ENCODE measurements around the gene OR7D2. TPM values are rescaled to one million over a fixed set of nuclear protein-coding genes. Genes with fewer than 3 reads are reported as not detected.
A peak's percentile ranks its signal among the peaks of the same experiment; 100 is the strongest.
"Not testable (repeated sequence)": the region's sequence is repeated elsewhere in the genome, so short reads cannot be mapped to it uniquely, and the experiment has no call there.

Gene OR7D2
- total and polyA plus RNA-seq, 7 experiments from 2014 or later: 0.82 TPM; not detected in 6

DNA sequence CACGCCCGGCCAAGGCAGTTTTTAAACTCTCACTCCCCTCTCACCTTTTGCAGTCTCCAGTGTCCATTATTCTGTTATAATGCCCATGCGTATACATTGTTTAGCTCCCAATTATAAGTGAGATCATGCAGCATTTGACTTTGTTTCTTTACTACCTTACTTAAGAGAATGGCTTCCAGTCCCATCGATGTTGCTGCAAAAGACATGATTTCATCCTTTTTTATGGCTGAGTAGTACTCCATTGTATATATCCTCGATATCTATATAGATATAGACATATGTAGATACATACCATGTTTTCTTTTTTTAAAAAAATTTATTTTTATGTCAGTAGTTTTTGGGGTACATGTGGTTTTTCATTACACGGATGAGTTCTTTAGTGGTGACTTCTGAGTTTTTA lies 8.4 kb downstream of the OR7D2 start:
- H3K9me3 Mint-ChIP-seq: peaks cover 0 to 44% (median 24%) of the 10 kb centered on the region in 11 donors
- H3K27ac Mint-ChIP-seq: no peak overlapping the region
- no peak overlapping the region for H3K4me3 Mint-ChIP-seq
- Histone ChIP-seq H3K36me3 (ENCODE audit: control insufficient read depth in 2 of 3, insufficient read depth in 3 of 3, low read length in 3 of 3) (no peaks in the 10 kb centered on the region), H3K4me1 (ENCODE audit: control insufficient read depth in 2 of 2, insufficient read depth in 2 of 2, low read length in 2 of 2) (no peaks in the 10 kb centered on the region), H3K27ac (ENCODE audit: low read depth, low read length) (no peak overlapping the region), H3K27me3 (ENCODE audit: control insufficient read depth in 2 of 2, insufficient read depth in 2 of 2, low read length in 2 of 2) (no peaks in the 10 kb centered on the region), H3K4me3 (ENCODE audit: low read length) (no peak overlapping the region), H3K9me3 (ENCODE audit: control insufficient read depth in 2 of 3, low read length in 3 of 3) (peaks cover 0 to 8% (median 0%) of the 10 kb centered on the region in 3 experiments)
- H3K4me1 Mint-ChIP-seq: no peaks in the 10 kb centered on the region
- DNase-seq: no peak
- CTCF ChIA-PET: no interaction called here
- POLR2A ChIA-PET: no interaction called here
- H3K36me3 Mint-ChIP-seq: peaks cover 0 to 25% (median 0%) of the 10 kb centered on the region in 5 donors
- no peak for ATAC-seq
- intact Hi-C loops (cut with micrococcal nuclease): no loop called here
- H3K27me3 Mint-ChIP-seq: peaks cover 0 to 30% (median 24%) of the 10 kb centered on the region in 5 donors

DNA sequence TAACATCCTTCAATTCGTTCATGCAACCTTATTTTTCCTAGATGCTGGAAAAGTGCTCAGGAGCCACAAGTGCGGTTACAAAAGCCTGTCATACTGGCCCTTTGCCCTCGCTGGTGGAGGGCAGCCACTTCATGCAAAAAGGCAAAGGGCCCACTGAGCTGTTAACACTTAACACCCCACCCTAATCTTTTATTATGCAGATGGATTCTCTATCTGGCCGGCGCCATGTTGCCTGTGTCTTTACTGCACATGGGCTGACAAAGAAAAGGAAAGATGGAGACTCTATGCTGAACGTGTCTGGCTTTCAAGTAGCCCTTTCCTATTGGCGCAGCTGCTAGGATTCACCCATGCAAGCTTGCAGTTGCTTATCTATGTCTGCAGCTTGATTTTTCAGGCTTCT lies 10.8 kb downstream of the OR7D2 start:
- Histone ChIP-seq H3K27me3 (ENCODE audit: control insufficient read depth in 2 of 2, insufficient read depth in 2 of 2, low read length in 2 of 2) (no peaks in the 10 kb centered on the region), H3K4me3 (ENCODE audit: low read length) (no peak overlapping the region), H3K4me1 (ENCODE audit: control insufficient read depth in 2 of 2, insufficient read depth in 2 of 2, low read length in 2 of 2) (no peaks in the 10 kb centered on the region), H3K9me3 (ENCODE audit: control insufficient read depth in 2 of 3, low read length in 3 of 3) (peaks cover 0 to 8% (median 0%) of the 10 kb centered on the region in 3 experiments), H3K36me3 (ENCODE audit: control insufficient read depth in 2 of 3, insufficient read depth in 3 of 3, low read length in 3 of 3) (no peaks in the 10 kb centered on the region), H3K27ac (ENCODE audit: low read depth, low read length) (no peak overlapping the region)
- CTCF ChIA-PET: no interaction called here
- POLR2A ChIA-PET: no interaction called here
- H3K4me1 Mint-ChIP-seq: no peaks in the 10 kb centered on the region
- DNase-seq (no peak), ATAC-seq (no peak)
- intact Hi-C loops (cut with micrococcal nuclease): no loop called here
- peaks cover 0 to 25% (median 0%) of the 10 kb centered on the region in 5 donors for H3K36me3 Mint-ChIP-seq
- H3K27ac Mint-ChIP-seq: no peak overlapping the region
- no peak overlapping the region for H3K4me3 Mint-ChIP-seq
- H3K27me3 Mint-ChIP-seq: peaks cover 0 to 46% (median 36%) of the 10 kb centered on the region in 5 donors
- H3K9me3 Mint-ChIP-seq: peaks cover 0 to 52% (median 26%) of the 10 kb centered on the region in 11 donors

DNA sequence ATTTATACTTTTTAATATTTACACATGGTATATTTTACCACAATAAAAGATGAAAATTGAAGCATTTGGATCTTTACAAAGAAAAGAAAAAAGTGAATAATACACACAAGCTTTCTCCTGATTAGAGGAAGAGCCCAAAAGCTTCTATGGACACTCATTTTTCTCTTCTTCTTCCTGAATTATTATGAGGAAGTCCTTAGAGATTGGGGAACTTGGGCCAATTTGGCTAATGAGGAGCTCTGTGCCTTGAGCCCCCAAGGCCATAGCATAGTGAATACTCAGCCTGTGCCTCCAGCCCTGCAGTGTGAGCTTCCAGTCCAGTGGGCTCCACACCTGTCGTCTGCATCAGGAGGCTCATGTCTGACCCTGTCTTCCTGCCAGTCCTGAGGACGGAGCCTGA lies 19.3 kb downstream of the OR7D2 start:
- H3K27me3 ChIP-seq (ENCODE audit: control insufficient read depth in 2 of 2, insufficient read depth in 2 of 2, low read length in 2 of 2); H3K27ac ChIP-seq (ENCODE audit: low read depth, low read length); H3K4me1 ChIP-seq (ENCODE audit: control insufficient read depth in 2 of 2, insufficient read depth in 2 of 2, low read length in 2 of 2); DNase-seq; H3K36me3 ChIP-seq (ENCODE audit: control insufficient read depth in 2 of 3, insufficient read depth in 3 of 3, low read length in 3 of 3); H3K9me3 ChIP-seq (ENCODE audit: control insufficient read depth in 2 of 3, low read length in 3 of 3); H3K27ac Mint-ChIP-seq; H3K4me3 Mint-ChIP-seq; intact Hi-C loops (cut with micrococcal nuclease); H3K4me3 ChIP-seq (ENCODE audit: low read length); H3K36me3 Mint-ChIP-seq; H3K4me1 Mint-ChIP-seq; POLR2A ChIA-PET; ATAC-seq: not testable (repeated sequence)
- H3K9me3 Mint-ChIP-seq: peaks cover 0 to 13% (median 2%) of the 10 kb centered on the region in 11 donors
- CTCF ChIA-PET: interaction anchor here (1.6 kb wide), 1 partner anchor 9 kb away, joined by 5 read pairs; no protein-coding TSS in a partner anchor
- H3K27me3 Mint-ChIP-seq: peaks cover 0 to 41% (median 33%) of the 10 kb centered on the region in 5 donors

DNA sequence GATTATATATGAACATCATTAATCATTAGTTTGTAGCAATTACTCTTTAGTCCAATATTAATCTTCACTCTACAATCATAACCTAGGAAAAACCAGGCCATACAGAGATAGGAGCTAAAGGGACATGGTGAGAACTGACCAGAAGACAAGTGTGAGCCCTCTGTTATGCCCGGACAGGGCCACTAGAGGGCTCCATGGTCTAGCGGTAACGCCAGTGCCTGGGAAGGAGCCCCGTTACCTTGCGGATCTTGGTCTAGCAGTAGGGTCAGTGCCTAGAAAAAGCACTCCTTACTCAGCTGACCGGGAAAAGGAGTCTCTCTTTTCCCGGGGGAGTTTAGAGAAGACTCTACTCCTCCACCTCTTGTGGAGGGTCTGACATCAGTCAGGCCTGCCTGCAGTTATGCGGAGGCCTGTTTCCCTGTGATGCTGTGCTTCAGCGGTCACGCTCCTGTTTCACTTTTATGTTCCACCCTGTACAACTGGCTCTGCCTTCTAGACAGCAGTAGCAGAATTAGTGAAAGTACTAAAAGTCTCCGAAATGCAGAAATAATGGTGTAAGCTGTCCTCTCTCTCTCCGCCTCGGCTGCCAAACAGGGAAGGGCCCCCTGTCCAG lies 26.8 kb downstream of the OR7D2 start:
- H3K36me3 ChIP-seq (ENCODE audit: control insufficient read depth in 2 of 3, insufficient read depth in 3 of 3, low read length in 3 of 3): no peaks in the 10 kb centered on the region
- CTCF ChIA-PET: interaction anchor here (0.7 to 2.3 kb wide), 10 partner anchors 35 to 593 kb away, joined by 3 to 10 read pairs (median 4); partner anchors contain the start of gene ZNF559
- DNase-seq: peak; percentile 36 to 63 (median 53)
- H3K4me1 ChIP-seq (ENCODE audit: control insufficient read depth in 2 of 2, insufficient read depth in 2 of 2, low read length in 2 of 2): no peaks in the 10 kb centered on the region
- no peak overlapping the region for H3K4me3 ChIP-seq (ENCODE audit: low read length)
- intact Hi-C loops (cut with micrococcal nuclease): loop anchor here (1.0 to 10.0 kb wide), 8 partner anchors 69 to 591 kb away; partner anchors contain the start of genes ZNF266 (in 1 of the 2), ZNF559 (in 1 of the 2) and ZNF561 (in 1 of the 2)
- Mint-ChIP-seq H3K4me1 (peaks cover 0 to 8% (median 0%) of the 10 kb centered on the region in 7 donors), H3K9me3 (peaks cover 0 to 2% (median 0%) of the 10 kb centered on the region in 11 donors), H3K4me3 (peak overlapping the region in 9 of 10 donors; percentile 37 to 69 (median 56)), H3K27ac (no peak overlapping the region), H3K27me3 (peaks cover 0 to 22% (median 6%) of the 10 kb centered on the region in 5 donors), H3K36me3 (no peaks in the 10 kb centered on the region)
- H3K27me3 ChIP-seq (ENCODE audit: control insufficient read depth in 2 of 2, insufficient read depth in 2 of 2, low read length in 2 of 2): no peaks in the 10 kb centered on the region
- H3K27ac ChIP-seq (ENCODE audit: low read depth, low read length): no peak overlapping the region
- peak; percentile 69 for ATAC-seq
- POLR2A ChIA-PET: no interaction called here
- no peaks in the 10 kb centered on the region for H3K9me3 ChIP-seq (ENCODE audit: control insufficient read depth in 2 of 3, low read length in 3 of 3)

DNA sequence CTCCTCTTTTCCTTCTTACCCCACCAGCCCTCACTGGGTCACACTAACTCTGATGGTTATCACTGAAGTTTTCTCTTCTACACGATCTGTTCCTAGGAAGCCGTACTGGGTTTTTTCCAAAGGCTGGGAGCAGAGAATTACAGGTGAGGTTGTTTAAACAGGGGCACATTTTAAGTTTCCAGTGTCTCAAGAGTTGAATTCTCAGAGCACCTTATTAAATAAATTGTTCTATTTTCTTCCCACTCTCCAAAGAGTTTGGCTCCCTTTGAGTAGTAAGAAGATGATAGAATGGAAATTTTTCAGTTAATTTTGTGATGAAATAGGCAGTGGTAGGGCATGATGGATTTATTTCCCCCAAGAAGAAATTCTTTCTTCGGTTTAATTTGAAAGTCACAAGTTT lies 40.7 kb downstream of the OR7D2 start, which contains the start of gene OR7D4:
OR7D4 (minus strand) TSS at position 101 of the 400 bp plus-strand sequence. CDS start 4,752 bp downstream, outside the sequence.
- Histone ChIP-seq H3K27ac (ENCODE audit: low read depth, low read length) (no peak within 1 kb of the TSS), H3K36me3 (ENCODE audit: control insufficient read depth in 2 of 3, insufficient read depth in 3 of 3, low read length in 3 of 3) (no peaks in the 10 kb centered on the region), H3K9me3 (ENCODE audit: control insufficient read depth in 2 of 3, low read length in 3 of 3) (no peaks in the 10 kb centered on the region), H3K27me3 (ENCODE audit: control insufficient read depth in 2 of 2, insufficient read depth in 2 of 2, low read length in 2 of 2) (no peaks in the 10 kb centered on the region), H3K4me1 (ENCODE audit: control insufficient read depth in 2 of 2, insufficient read depth in 2 of 2, low read length in 2 of 2) (no peaks in the 10 kb centered on the region), H3K4me3 (ENCODE audit: low read length) (no peak within 1 kb of the TSS)
- ChIA-PET POLR2A (no interaction called here), CTCF (no interaction called here)
- peaks cover 0 to 7% (median 0%) of the 10 kb centered on the region in 5 donors for H3K36me3 Mint-ChIP-seq
- no peak within 1 kb of the TSS for H3K27ac Mint-ChIP-seq
- peaks cover 3 to 36% (median 17%) of the 10 kb centered on the region in 11 donors for H3K9me3 Mint-ChIP-seq
- DNase-seq (no peak), ATAC-seq (no peak)
- no peaks in the 10 kb centered on the region for H3K4me1 Mint-ChIP-seq
- intact Hi-C loops (cut with micrococcal nuclease): no loop called here
- H3K4me3 Mint-ChIP-seq: no peak within 1 kb of the TSS
- peaks cover 0 to 39% (median 17%) of the 10 kb centered on the region in 5 donors for H3K27me3 Mint-ChIP-seq

Other genes starting within 250 kb of the OR7D2 start
- gene MUC16, start 168.6 kb upstream of the OR7D2 start, total RNA-seq: under 1 TPM in 2 of 5 experiments, not detected in 3; under 0.01 to 0.10 TPM
- not detected for gene MUC16, start 168.6 kb upstream of the OR7D2 start, polyA plus RNA-seq
- not detected for gene OR1M1, start 91.9 kb upstream of the OR7D2 start, total RNA-seq
- not detected for gene OR1M1, start 91.9 kb upstream of the OR7D2 start, polyA plus RNA-seq
- not detected for gene OR7G2, start 71.5 kb upstream of the OR7D2 start, total RNA-seq
- gene OR7G2, start 71.5 kb upstream of the OR7D2 start, polyA plus RNA-seq: not detected
- not detected for gene OR7G1, start 63.2 kb upstream of the OR7D2 start, total RNA-seq
- gene OR7G1, start 63.2 kb upstream of the OR7D2 start, polyA plus RNA-seq: not detected
- not detected for gene OR7G3, start 52.0 kb upstream of the OR7D2 start, total RNA-seq
- gene OR7G3, start 52.0 kb upstream of the OR7D2 start, polyA plus RNA-seq: not detected
- 10 to 100 TPM; 39.4 to 75.5 (median 54.5) TPM for gene ZNF317, start 38.6 kb upstream of the OR7D2 start, total RNA-seq
- 10 to 100 TPM; 33.3 to 38.4 TPM for gene ZNF317, start 38.6 kb upstream of the OR7D2 start, polyA plus RNA-seq
- not detected for gene OR7D4, start 40.6 kb downstream of the OR7D2 start, total RNA-seq
- not detected for gene OR7D4, start 40.6 kb downstream of the OR7D2 start, polyA plus RNA-seq
- not detected for gene OR7E24, start 72.0 kb downstream of the OR7D2 start, total RNA-seq
- gene OR7E24, start 72.0 kb downstream of the OR7D2 start, polyA plus RNA-seq: not detected
- gene ZNF699, start 130.9 kb downstream of the OR7D2 start, total RNA-seq: 10 to 100 TPM in 4 of 5 experiments, 1 to 10 TPM in 1; 9.1 to 19.1 (median 15.5) TPM
- 10 to 100 TPM in 1 of 2 donors, 1 to 10 TPM in 1; 9.8 to 28.5 TPM for gene ZNF699, start 130.9 kb downstream of the OR7D2 start, polyA plus RNA-seq
- gene ZNF559, start 145.2 kb downstream of the OR7D2 start, total RNA-seq: 10 to 100 TPM in 4 of 5 experiments, 1 to 10 TPM in 1; 9.1 to 58.2 (median 16.5) TPM
- gene ZNF559, start 145.2 kb downstream of the OR7D2 start, polyA plus RNA-seq: 10 to 100 TPM; 52.2 to 56.2 TPM
- 1 to 10 TPM in 3 of 5 experiments, under 1 TPM in 2; 0.21 to 4.3 (median 1.1) TPM for gene ZNF177, start 184.0 kb downstream of the OR7D2 start, total RNA-seq
- 1 to 10 TPM in 1 of 2 donors, under 1 TPM in 1; 0.73 to 1.2 TPM for gene ZNF177, start 184.0 kb downstream of the OR7D2 start, polyA plus RNA-seq

Data from naive thymus-derived CD4-positive, alpha-beta T cell (primary cell).